Endothelial cell of umbilical vein (primary cell): ENCODE measurements around the gene RNF133. TPM values are rescaled to one million over a fixed set of nuclear protein-coding genes. Genes with fewer than 3 reads are reported as not detected.

Experiments
- BruUV-seq: library from RNA; stranded (reverse); fragments of 400-500 nt; replicated peaks from 2 replicates; lab custom pipeline; 2021; lab: Mats Ljungman, UMichigan
- CTCF ChIA-PET: fragments of 300-600, 350-600 bp; sonication (Branson Sonifier 250); formaldehyde crosslinking; loops from one replicate; lab custom pipeline; 2021; ENCODE audit warnings: antibody characterized with exemption, inconsistent platforms; lab: Charles Lee
- POLR2A ChIA-PET: fragments of 300-600, 350-600 bp; sonication (Branson Sonifier 250); formaldehyde crosslinking; loops from one replicate; lab custom pipeline; 2021; ENCODE audit warnings: antibody characterized with exemption, inconsistent platforms; lab: Charles Lee
- DNase-seq: peaks from one replicate; pipeline ENCODE4 v3.0.0-alpha.2; 2011; ENCODE audit warnings: low read depth, low spot score
- FAIRE-seq: peaks from 2 replicates; lab custom pipeline; 2011; peaks lifted over from hg19 to GRCh38; lab: Jason Lieb, UNC
- H2AFZ ChIP-seq: 2 replicates; pipeline ENCODE4 v1.6.0; 2012; ENCODE audit warnings: low read depth, low read length, control low read depth, inconsistent platforms
- H3K27ac ChIP-seq: 2 replicates; pipeline ENCODE4 v1.5.1; 2011; ENCODE audit warnings: low read depth, mild to moderate bottlenecking, control low read depth, low read length, moderate library complexity; ENCODE audit not compliant: insufficient read depth
- H3K27me3 ChIP-seq, 2 experiments: 2 replicates each; pipeline versions ENCODE4 v1.6.0 to v1.6.1; 2011; ENCODE audit warnings: low read length in 2 of 2, mixed read lengths in 1 of 2; ENCODE audit not compliant: control insufficient read depth in 2 of 2, insufficient read depth in 2 of 2
- H3K36me3 ChIP-seq, 2 experiments: 2 replicates in 1 of 2; 3 replicates in 1 of 2; pipeline ENCODE4 v1.5.1; 2011; ENCODE audit warnings: low read length in 2 of 2, mild to moderate bottlenecking in 1 of 2, moderate library complexity in 1 of 2; ENCODE audit not compliant: control insufficient read depth in 2 of 2, insufficient read depth in 2 of 2; ENCODE audit errors: extremely low read depth in 1 of 2
- H3K4me1 ChIP-seq: 3 replicates; pipeline ENCODE4 v1.5.1; 2011; ENCODE audit warnings: mild to moderate bottlenecking, low read length; ENCODE audit not compliant: control insufficient read depth, insufficient read depth; ENCODE audit errors: extremely low read depth
- H3K4me2 ChIP-seq: 2 replicates; pipeline ENCODE4 v1.6.1; 2011; ENCODE audit warnings: low read length, control low read depth, mixed read lengths; ENCODE audit not compliant: insufficient read depth
- H3K4me3 ChIP-seq, 3 experiments: fragments of 200-600 bp in 1 of 3; sonication (generic), shearing (Covaris generic) in 1 of 3; replicated peaks in 1 of 3; 2 replicates each; pipeline ENCODE4 v1.5.1; 2011 to 2016; ENCODE audit warnings: control low read depth in 3 of 3, low read length in 3 of 3, mild to moderate bottlenecking in 2 of 3, inconsistent platforms in 1 of 3, low read depth in 1 of 3, moderate library complexity in 1 of 3; ENCODE audit not compliant: insufficient read depth in 1 of 3
- H3K79me2 ChIP-seq: 2 replicates; pipeline ENCODE4 v1.6.0; 2012; ENCODE audit warnings: low read length, inconsistent platforms; ENCODE audit not compliant: control insufficient read depth, insufficient read depth
- H3K9ac ChIP-seq: replicated peaks from 2 replicates; pipeline ENCODE3; 2011; ENCODE audit warnings: low read length, control low read depth; ENCODE audit not compliant: insufficient read depth; ENCODE audit errors: extremely low read depth
- H3K9me1 ChIP-seq: replicated peaks from 3 replicates; pipeline ENCODE4 v1.6.0; 2011; ENCODE audit warnings: mild to moderate bottlenecking, low read length; ENCODE audit not compliant: control insufficient read depth, insufficient read depth; ENCODE audit errors: extremely low read depth
- H3K9me3 ChIP-seq: replicated peaks from 2 replicates; pipeline ENCODE4 v1.5.1; 2012; ENCODE audit warnings: low read length, inconsistent platforms; ENCODE audit not compliant: control insufficient read depth, insufficient read depth
- H4K20me1 ChIP-seq: replicated peaks from 2 replicates; pipeline ENCODE3; 2011; ENCODE audit warnings: mild to moderate bottlenecking, low read length; ENCODE audit not compliant: control insufficient read depth, insufficient read depth; ENCODE audit errors: extremely low read depth
- EZH2 ChIP-seq: IDR thresholded peaks from 2 replicates; pipeline ENCODE4 v1.6.1; 2012; ENCODE audit warnings: borderline replicate concordance, low read depth, mild to moderate bottlenecking, moderate library complexity, low read length, inconsistent platforms; ENCODE audit not compliant: severe bottlenecking
- FOS ChIP-seq: IDR thresholded peaks from 2 replicates; pipeline ENCODE4 v1.6.1; 2011; ENCODE audit warnings: mild to moderate bottlenecking, low read length, moderate library complexity, borderline replicate concordance; ENCODE audit not compliant: insufficient read depth
- GATA2 ChIP-seq: IDR thresholded peaks from 2 replicates; pipeline ENCODE4 v1.7.0; 2011; ENCODE audit warnings: low read depth, mild to moderate bottlenecking, moderate library complexity, mixed read lengths, low read length; ENCODE audit not compliant: insufficient read length, insufficient read depth
- MAX ChIP-seq: IDR thresholded peaks from 2 replicates; pipeline ENCODE4 v1.6.1; 2011; ENCODE audit not compliant: insufficient read depth, insufficient read length
- MYC ChIP-seq: IDR thresholded peaks from one replicate; pipeline ENCODE4 v1.6.1; 2011; ENCODE audit warnings: mild to moderate bottlenecking, low read depth, low read length
- POLR2A ChIP-seq: IDR thresholded peaks from 2 replicates; pipeline ENCODE4 v1.6.1; 2012; ENCODE audit warnings: low read depth, mild to moderate bottlenecking, control low read depth, low read length
- POLR2AphosphoS5 ChIP-seq: IDR thresholded peaks from 2 replicates; pipeline ENCODE4 v1.6.1; 2012; ENCODE audit warnings: low read depth, mild to moderate bottlenecking, control low read depth, low read length, moderate library complexity; ENCODE audit not compliant: insufficient read depth
- dilution Hi-C: fragments of 300-500 bp; cut with MboI; formaldehyde crosslinking; loops from one replicate; pipeline ENCODE4 v1.15.0; 2019; ENCODE audit warnings: low sequenced_read_pairs; ENCODE audit not compliant: extremely low pct_ligation_motif_present
- intact Hi-C: fragments of 100-400 bp; cut with micrococcal nuclease; formaldehyde crosslinking; loops from one replicate; pipeline ENCODE4 v1.10.0; 2022
- polyA plus RNA-seq, 4 experiments: library from polyadenylated mRNA; depleted of rRNA in 3 of 4; stranded (reverse) in 3 of 4; unstranded in 1 of 4; fragments of >200 nt; gene quantifications; 2 replicates each; pipeline versions ENCODE4 v1.2.1 to v1.2.3, GENCODE V29; 2011 to 2012; ENCODE audit warnings: missing spikeins in 1 of 4
- total RNA-seq: library from RNA; stranded (reverse); gene quantifications from 2 replicates; pipeline ENCODE4 v1.2.3, GENCODE V29; 2021
- TF ChIP-seq, protein P1 (sequence below), 2 donors: IDR thresholded peaks; 1 replicate in 1 of 2; 2 replicates in 1 of 2; pipeline ENCODE4 v1.5.1; 2011; ENCODE audit warnings: low read length in 2 of 2, mild to moderate bottlenecking in 2 of 2, moderate library complexity in 2 of 2, control low read depth in 1 of 2, inconsistent platforms in 1 of 2, low read depth in 1 of 2; ENCODE audit not compliant: insufficient read depth in 1 of 2; ENCODE audit errors: extremely low read depth in 1 of 2

The RNF133 gene
- total and polyA plus RNA-seq, 2 donors (not counting 3 experiments of a cell fraction or from before 2014, with no cell fraction given): 0.93 TPM; not detected in 1

GRCh38 chr7:122743211-122743610, 44.3 kb upstream of the RNF133 start:
- dilution Hi-C loops: no loop called here

More at GRCh38 chr7:122743211-122743610, 44.3 kb upstream of the RNF133 start:
- Histone ChIP-seq H3K9me3 (no peaks in the 10 kb centered on the region), H3K36me3 (no peaks in the 10 kb centered on the region), H3K4me3 (no peak overlapping the region), H3K4me2 (no peak overlapping the region), H3K27me3 (no peaks in the 10 kb centered on the region), H4K20me1 (no peaks in the 10 kb centered on the region), H3K4me1 (no peaks in the 10 kb centered on the region), H3K9ac (no peak overlapping the region), H2AFZ (no peak overlapping the region), H3K27ac (no peak overlapping the region), H3K9me1 (no peaks in the 10 kb centered on the region), H3K79me2 (no peaks in the 10 kb centered on the region)
- ChIA-PET CTCF (no interaction called here), POLR2A (no interaction called here)
- peak; percentile 21 for DNase-seq
- no peak for FAIRE-seq
- BruUV-seq: no TSS peak
- TF ChIP-seq, protein P1, sequence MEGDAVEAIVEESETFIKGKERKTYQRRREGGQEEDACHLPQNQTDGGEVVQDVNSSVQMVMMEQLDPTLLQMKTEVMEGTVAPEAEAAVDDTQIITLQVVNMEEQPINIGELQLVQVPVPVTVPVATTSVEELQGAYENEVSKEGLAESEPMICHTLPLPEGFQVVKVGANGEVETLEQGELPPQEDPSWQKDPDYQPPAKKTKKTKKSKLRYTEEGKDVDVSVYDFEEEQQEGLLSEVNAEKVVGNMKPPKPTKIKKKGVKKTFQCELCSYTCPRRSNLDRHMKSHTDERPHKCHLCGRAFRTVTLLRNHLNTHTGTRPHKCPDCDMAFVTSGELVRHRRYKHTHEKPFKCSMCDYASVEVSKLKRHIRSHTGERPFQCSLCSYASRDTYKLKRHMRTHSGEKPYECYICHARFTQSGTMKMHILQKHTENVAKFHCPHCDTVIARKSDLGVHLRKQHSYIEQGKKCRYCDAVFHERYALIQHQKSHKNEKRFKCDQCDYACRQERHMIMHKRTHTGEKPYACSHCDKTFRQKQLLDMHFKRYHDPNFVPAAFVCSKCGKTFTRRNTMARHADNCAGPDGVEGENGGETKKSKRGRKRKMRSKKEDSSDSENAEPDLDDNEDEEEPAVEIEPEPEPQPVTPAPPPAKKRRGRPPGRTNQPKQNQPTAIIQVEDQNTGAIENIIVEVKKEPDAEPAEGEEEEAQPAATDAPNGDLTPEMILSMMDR (IDR thresholded peaks at IDR 0.05; ENCODE audit: extremely low read depth in 1 of 2, insufficient read depth in 1 of 2, low read depth in 1 of 2, low read length in 2 of 2): no peak
- TF ChIP-seq EZH2 (no peak), MYC (no peak), GATA2 (no peak), FOS (no peak), POLR2AphosphoS5 (no peak), POLR2A (no peak), MAX (no peak)
- intact Hi-C loops: no loop called here
